Panc1 (cell line): ENCODE data around the gene RIC1.

Experiments
- CTCF ChIP-seq: fragments of 450-650 bp; IDR thresholded peaks from 2 replicates; pipeline ENCODE4 v1.5.1; 2017; ENCODE audit warnings: mild to moderate bottlenecking
- TF ChIP-seq, protein P1 (sequence below), 2 experiments: IDR thresholded peaks; 2 replicates each; pipeline ENCODE4 v1.6.1; 2011 to 2012; ENCODE audit warnings: low read depth in 2 of 2, control low read depth in 1 of 2, low read length in 1 of 2, mild to moderate bottlenecking in 1 of 2, moderate library complexity in 1 of 2; ENCODE audit not compliant: insufficient read depth in 1 of 2

GRCh38 chr9:5587024-5587423 is 41.9 kb upstream of the RIC1 start:
- no peak for TF ChIP-seq CTCF
- TF ChIP-seq, protein P1, sequence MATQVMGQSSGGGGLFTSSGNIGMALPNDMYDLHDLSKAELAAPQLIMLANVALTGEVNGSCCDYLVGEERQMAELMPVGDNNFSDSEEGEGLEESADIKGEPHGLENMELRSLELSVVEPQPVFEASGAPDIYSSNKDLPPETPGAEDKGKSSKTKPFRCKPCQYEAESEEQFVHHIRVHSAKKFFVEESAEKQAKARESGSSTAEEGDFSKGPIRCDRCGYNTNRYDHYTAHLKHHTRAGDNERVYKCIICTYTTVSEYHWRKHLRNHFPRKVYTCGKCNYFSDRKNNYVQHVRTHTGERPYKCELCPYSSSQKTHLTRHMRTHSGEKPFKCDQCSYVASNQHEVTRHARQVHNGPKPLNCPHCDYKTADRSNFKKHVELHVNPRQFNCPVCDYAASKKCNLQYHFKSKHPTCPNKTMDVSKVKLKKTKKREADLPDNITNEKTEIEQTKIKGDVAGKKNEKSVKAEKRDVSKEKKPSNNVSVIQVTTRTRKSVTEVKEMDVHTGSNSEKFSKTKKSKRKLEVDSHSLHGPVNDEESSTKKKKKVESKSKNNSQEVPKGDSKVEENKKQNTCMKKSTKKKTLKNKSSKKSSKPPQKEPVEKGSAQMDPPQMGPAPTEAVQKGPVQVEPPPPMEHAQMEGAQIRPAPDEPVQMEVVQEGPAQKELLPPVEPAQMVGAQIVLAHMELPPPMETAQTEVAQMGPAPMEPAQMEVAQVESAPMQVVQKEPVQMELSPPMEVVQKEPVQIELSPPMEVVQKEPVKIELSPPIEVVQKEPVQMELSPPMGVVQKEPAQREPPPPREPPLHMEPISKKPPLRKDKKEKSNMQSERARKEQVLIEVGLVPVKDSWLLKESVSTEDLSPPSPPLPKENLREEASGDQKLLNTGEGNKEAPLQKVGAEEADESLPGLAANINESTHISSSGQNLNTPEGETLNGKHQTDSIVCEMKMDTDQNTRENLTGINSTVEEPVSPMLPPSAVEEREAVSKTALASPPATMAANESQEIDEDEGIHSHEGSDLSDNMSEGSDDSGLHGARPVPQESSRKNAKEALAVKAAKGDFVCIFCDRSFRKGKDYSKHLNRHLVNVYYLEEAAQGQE (IDR thresholded peaks at IDR 0.05; ENCODE audit: insufficient read depth in 1 of 2, low read depth in 2 of 2, low read length in 1 of 2), result no peak
